ENCODE measurements around the gene ABCC4. TPM values are rescaled to one million over a fixed set of nuclear protein-coding genes. Genes with fewer than 3 reads are reported as not detected.

ABCC4 gene
- total RNA-seq, 1 experiment from 2014 or later = 17.7 TPM

DNA sequence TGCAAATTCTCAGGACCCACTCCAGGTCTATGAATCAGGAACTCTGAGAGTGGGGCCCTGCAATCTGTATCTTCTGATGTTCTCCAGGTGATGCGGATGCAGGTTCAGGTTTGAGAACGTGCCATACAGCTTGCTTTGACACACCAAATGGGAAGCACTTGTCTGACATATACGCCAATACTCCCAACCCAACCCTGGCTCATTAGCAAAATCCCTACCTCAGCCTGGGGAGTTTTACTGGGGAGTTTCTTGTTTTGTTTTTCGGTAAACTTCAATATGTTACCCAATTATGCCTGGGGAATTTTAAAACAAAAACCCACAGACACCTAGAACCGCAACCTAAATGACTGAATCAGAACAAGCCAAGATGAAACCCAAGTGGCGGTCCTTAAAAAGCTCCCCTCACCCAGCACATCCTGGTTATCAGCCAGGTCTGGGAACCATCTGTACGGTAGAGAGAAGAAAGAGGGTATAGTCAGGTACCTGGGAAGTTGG is 41.2 kb downstream of the ABCC4 start:
- no peak overlapping the region for H3K27ac ChIP-seq (ENCODE audit: low read length)
- H4K20me1 ChIP-seq (ENCODE audit: low read length) = no peaks in the 10 kb centered on the region
- ChIA-PET POLR2A (ENCODE audit: unreplicated experiment) (no interaction called here), CTCF (no interaction called here)
- H3K9me2 ChIP-seq (replicated peaks; ENCODE audit: low read length) = no peaks in the 10 kb centered on the region
- TF ChIP-seq, protein P1, sequence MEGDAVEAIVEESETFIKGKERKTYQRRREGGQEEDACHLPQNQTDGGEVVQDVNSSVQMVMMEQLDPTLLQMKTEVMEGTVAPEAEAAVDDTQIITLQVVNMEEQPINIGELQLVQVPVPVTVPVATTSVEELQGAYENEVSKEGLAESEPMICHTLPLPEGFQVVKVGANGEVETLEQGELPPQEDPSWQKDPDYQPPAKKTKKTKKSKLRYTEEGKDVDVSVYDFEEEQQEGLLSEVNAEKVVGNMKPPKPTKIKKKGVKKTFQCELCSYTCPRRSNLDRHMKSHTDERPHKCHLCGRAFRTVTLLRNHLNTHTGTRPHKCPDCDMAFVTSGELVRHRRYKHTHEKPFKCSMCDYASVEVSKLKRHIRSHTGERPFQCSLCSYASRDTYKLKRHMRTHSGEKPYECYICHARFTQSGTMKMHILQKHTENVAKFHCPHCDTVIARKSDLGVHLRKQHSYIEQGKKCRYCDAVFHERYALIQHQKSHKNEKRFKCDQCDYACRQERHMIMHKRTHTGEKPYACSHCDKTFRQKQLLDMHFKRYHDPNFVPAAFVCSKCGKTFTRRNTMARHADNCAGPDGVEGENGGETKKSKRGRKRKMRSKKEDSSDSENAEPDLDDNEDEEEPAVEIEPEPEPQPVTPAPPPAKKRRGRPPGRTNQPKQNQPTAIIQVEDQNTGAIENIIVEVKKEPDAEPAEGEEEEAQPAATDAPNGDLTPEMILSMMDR (conservative IDR thresholded peaks at IDR 0.05; ENCODE audit: low read depth, low read length) = no peak
- no peak for TF ChIP-seq EZH2phosphoT487 (IDR thresholded peaks at IDR 0.05; ENCODE audit: borderline replicate concordance, low read length)
- no peak for TF ChIP-seq EZH2 (IDR thresholded peaks at IDR 0.05; ENCODE audit: low read length, unreplicated experiment)
- H3K36me3 ChIP-seq (ENCODE audit: low read depth, low read length) = no peaks in the 10 kb centered on the region
- H3K4me2 ChIP-seq (ENCODE audit: low read length) = no peak overlapping the region
- intact Hi-C loops (cut with micrococcal nuclease) = no loop called here
- H3K4me1 ChIP-seq (ENCODE audit: insufficient read depth, low read length) = peaks cover 19% of the 10 kb centered on the region
- peaks cover 6% of the 10 kb centered on the region; the same call in 1 of the 2 replicates for H3K79me2 ChIP-seq (ENCODE audit: low read length)
- H3K4me3 ChIP-seq (ENCODE audit: low read length) = no peak overlapping the region
- no peak overlapping the region for H3K9ac ChIP-seq (ENCODE audit: low read length)
- H3K27me3 ChIP-seq (ENCODE audit: low read length) = no peaks in the 10 kb centered on the region
- no peak overlapping the region for H2AFZ ChIP-seq (ENCODE audit: low read length)
- no peaks in the 10 kb centered on the region for H3K9me3 ChIP-seq (ENCODE audit: low read length)
- no peaks in the 10 kb centered on the region for H3F3A ChIP-seq (ENCODE audit: low read length, unreplicated experiment)
- BruUV-seq (replicated peaks) = no TSS peak
- ATAC-seq (no peak), DNase-seq (no peak)

DNA sequence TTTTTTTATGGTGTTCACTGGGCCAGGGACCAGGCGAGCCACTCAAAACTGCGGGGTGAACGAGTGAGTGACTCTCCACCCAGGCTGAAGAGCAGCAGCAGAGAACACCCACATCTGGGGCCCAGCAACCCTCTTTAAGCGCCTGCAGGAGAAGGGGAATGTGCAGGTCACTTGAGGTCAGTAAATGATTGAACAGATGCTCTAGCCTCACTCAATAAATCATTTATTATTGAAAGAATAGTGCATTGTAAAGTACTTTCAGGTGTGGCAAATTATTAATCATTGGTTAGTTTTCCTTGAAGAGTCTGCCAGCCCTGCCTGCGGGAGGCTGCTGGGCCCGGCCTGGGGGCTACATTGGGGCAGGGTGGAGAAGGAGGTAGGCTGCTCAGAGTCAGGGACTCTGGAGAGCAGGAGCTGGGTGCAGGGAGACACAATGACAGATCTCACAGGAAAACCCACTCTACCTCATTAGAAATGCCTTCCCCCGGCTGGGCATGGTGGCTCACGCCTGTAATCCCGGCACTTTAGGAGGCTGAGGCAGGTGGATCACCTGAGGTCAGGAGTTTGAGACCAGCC is 42.5 kb downstream of the ABCC4 start:
- Histone ChIP-seq H3K27ac (ENCODE audit: low read length) (no peak overlapping the region), H3K4me3 (ENCODE audit: low read length) (no peak overlapping the region), H4K20me1 (ENCODE audit: low read length) (no peaks in the 10 kb centered on the region), H2AFZ (ENCODE audit: low read length) (no peak overlapping the region), H3K36me3 (ENCODE audit: low read depth, low read length) (no peaks in the 10 kb centered on the region), H3K9me2 (replicated peaks; ENCODE audit: low read length) (no peaks in the 10 kb centered on the region), H3K9me3 (ENCODE audit: low read length) (no peaks in the 10 kb centered on the region), H3K79me2 (ENCODE audit: low read length) (peaks cover 6% of the 10 kb centered on the region; the same call in 1 of the 2 replicates), H3K27me3 (ENCODE audit: low read length) (no peaks in the 10 kb centered on the region), H3K4me2 (ENCODE audit: low read length) (no peak overlapping the region), H3K9ac (ENCODE audit: low read length) (no peak overlapping the region), H3F3A (ENCODE audit: low read length, unreplicated experiment) (no peaks in the 10 kb centered on the region), H3K4me1 (ENCODE audit: insufficient read depth, low read length) (peaks cover 33% of the 10 kb centered on the region)
- intact Hi-C loops (cut with micrococcal nuclease) = loop anchor here (5.0 kb wide), 1 partner anchor 44 kb away; the partner anchor contains the start of gene ABCC4
- no TSS peak for BruUV-seq (replicated peaks)
- ATAC-seq (no peak), DNase-seq (no peak)
- TF ChIP-seq, protein P1 (conservative IDR thresholded peaks at IDR 0.05; ENCODE audit: low read depth, low read length) = no peak
- TF ChIP-seq EZH2 (IDR thresholded peaks at IDR 0.05; ENCODE audit: low read length, unreplicated experiment) = no peak
- TF ChIP-seq EZH2phosphoT487 (IDR thresholded peaks at IDR 0.05; ENCODE audit: borderline replicate concordance, low read length) = no peak
- ChIA-PET CTCF (no interaction called here), POLR2A (ENCODE audit: unreplicated experiment) (no interaction called here)

DNA sequence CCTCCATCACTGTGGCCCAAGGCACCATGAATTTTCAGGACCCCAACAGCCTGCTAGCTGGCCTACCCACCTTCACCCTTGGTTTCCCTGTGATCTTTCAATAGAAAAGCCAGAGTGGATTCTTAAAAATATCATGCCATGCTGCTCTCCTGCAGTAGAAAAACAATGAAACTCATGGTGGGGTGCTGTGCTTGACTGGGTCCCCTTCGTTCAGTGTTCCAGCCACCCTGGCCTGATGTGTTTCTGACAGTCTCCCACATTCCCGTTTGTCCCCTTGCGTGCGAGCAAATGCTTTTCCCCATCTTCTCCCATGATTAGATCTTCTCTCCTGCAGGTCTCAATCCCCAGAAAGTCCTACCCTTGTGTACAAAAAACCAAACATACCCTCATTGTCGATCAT is 43.2 kb downstream of the ABCC4 start:
- Histone ChIP-seq H3K4me2 (ENCODE audit: low read length) (no peak overlapping the region), H3K27ac (ENCODE audit: low read length) (no peak overlapping the region), H3K9ac (ENCODE audit: low read length) (no peak overlapping the region), H3K4me3 (ENCODE audit: low read length) (no peak overlapping the region), H3K4me1 (ENCODE audit: insufficient read depth, low read length) (peaks cover 34% of the 10 kb centered on the region), H3K36me3 (ENCODE audit: low read depth, low read length) (no peaks in the 10 kb centered on the region), H3K27me3 (ENCODE audit: low read length) (no peaks in the 10 kb centered on the region), H3K9me2 (replicated peaks; ENCODE audit: low read length) (no peaks in the 10 kb centered on the region), H3F3A (ENCODE audit: low read length, unreplicated experiment) (no peaks in the 10 kb centered on the region), H3K9me3 (ENCODE audit: low read length) (no peaks in the 10 kb centered on the region), H4K20me1 (ENCODE audit: low read length) (no peaks in the 10 kb centered on the region), H3K79me2 (ENCODE audit: low read length) (peaks cover 7% of the 10 kb centered on the region; the same call in 1 of the 2 replicates), H2AFZ (ENCODE audit: low read length) (no peak overlapping the region)
- intact Hi-C loops (cut with micrococcal nuclease) = loop anchor here (5.0 kb wide), 1 partner anchor 44 kb away; the partner anchor contains the start of gene ABCC4
- ChIA-PET POLR2A (ENCODE audit: unreplicated experiment) (no interaction called here), CTCF (no interaction called here)
- no TSS peak for BruUV-seq (replicated peaks)
- ATAC-seq (no peak), DNase-seq (no peak)
- TF ChIP-seq, protein P1 (conservative IDR thresholded peaks at IDR 0.05; ENCODE audit: low read depth, low read length) = no peak
- TF ChIP-seq EZH2phosphoT487 (IDR thresholded peaks at IDR 0.05; ENCODE audit: borderline replicate concordance, low read length) (no peak), EZH2 (IDR thresholded peaks at IDR 0.05; ENCODE audit: low read length, unreplicated experiment) (no peak)

All from PC-3 (cell line).